ENCODE data around the gene AFAP1. TPM values are rescaled to one million over a fixed set of nuclear protein-coding genes. Genes with fewer than 3 reads are reported as not detected.

Gene AFAP1
- total RNA-seq, 1 experiment from 2014 or later = 23.6 TPM

GRCh38 chr4:7812231-7812857 is 127.3 kb downstream of the AFAP1 start:
- peak overlapping the region; percentile 60 for H3K27ac Mint-ChIP-seq
- ChIA-PET POLR2A (no interaction called here), CTCF (interaction anchor here (0.6 to 2.6 kb wide), 5 partner anchors 8 to 166 kb away, joined by 3 to 12 read pairs (median 5); no protein-coding TSS in a partner anchor)
- TF ChIP-seq IRF1 (CRISPR knock-in tag; IDR thresholded peaks at IDR 0.05) = no peak
- TF ChIP-seq ATF3 (CRISPR knock-in tag; conservative IDR thresholded peaks at IDR 0.05) = no peak
- TF ChIP-seq ZNF138 (CRISPR knock-in tag; conservative IDR thresholded peaks at IDR 0.05) = no peak
- TF ChIP-seq HMGA2 (CRISPR knock-in tag; IDR thresholded peaks at IDR 0.05) = no peak
- TF ChIP-seq GABPB1 (CRISPR knock-in tag; IDR thresholded peaks at IDR 0.05) = no peak
- TF ChIP-seq FOXJ3 (CRISPR knock-in tag; IDR thresholded peaks at IDR 0.05; ENCODE audit: borderline replicate concordance) = no peak
- no peaks in the 10 kb centered on the region for H3K9me3 Mint-ChIP-seq
- no peak for DNase-seq (ENCODE audit: low spot score)
- ATAC-seq = no peak
- no peak overlapping the region for H3K4me3 Mint-ChIP-seq
- H3K36me3 Mint-ChIP-seq = peaks cover 42% of the 10 kb centered on the region
- no peaks in the 10 kb centered on the region for H3K27me3 Mint-ChIP-seq (ENCODE audit: low read depth)
- peaks cover 20% of the 10 kb centered on the region for H3K4me1 Mint-ChIP-seq

GRCh38 chr4:7811536-7812191 is 128.0 kb downstream of the AFAP1 start:
- Mint-ChIP-seq H3K4me3 (no peak overlapping the region), H3K27me3 (ENCODE audit: low read depth) (no peaks in the 10 kb centered on the region), H3K9me3 (no peaks in the 10 kb centered on the region), H3K36me3 (peaks cover 37% of the 10 kb centered on the region), H3K4me1 (peaks cover 27% of the 10 kb centered on the region), H3K27ac (peak overlapping the region; percentile 60; the same call in 1 of the 2 replicates)
- CTCF ChIA-PET = interaction anchor here (0.6 to 2.6 kb wide), 4 partner anchors 8 to 167 kb away, joined by 3 to 12 read pairs (median 7); no protein-coding TSS in a partner anchor
- TF ChIP-seq FOXP4 (CRISPR knock-in tag; IDR thresholded peaks at IDR 0.05) = no peak
- no peak for DNase-seq (ENCODE audit: low spot score)
- ATAC-seq = no peak
- POLR2A ChIA-PET = no interaction called here

- Mint-ChIP-seq H3K4me3 (no peak overlapping the region), H3K4me1 (peaks cover 34% of the 10 kb centered on the region), H3K9me3 (no peaks in the 10 kb centered on the region), H3K27me3 (ENCODE audit: low read depth) (no peaks in the 10 kb centered on the region), H3K36me3 (peaks cover 36% of the 10 kb centered on the region), H3K27ac (peak overlapping the region; percentile 55; the same call in 1 of the 2 replicates)
- ChIA-PET POLR2A (no interaction called here), CTCF (interaction anchor here (1.4 to 2.6 kb wide), 2 partner anchors 9 to 49 kb away, joined by 4 to 12 read pairs; no protein-coding TSS in a partner anchor)
- DNase-seq (ENCODE audit: low spot score) = no peak
- ATAC-seq = no peak
- TF ChIP-seq USF2 (CRISPR knock-in tag; IDR thresholded peaks at IDR 0.05) = no peak
- TF ChIP-seq SOX15 (CRISPR knock-in tag; IDR thresholded peaks at IDR 0.05) = no peak
- TF ChIP-seq SMAD3 (CRISPR knock-in tag; IDR thresholded peaks at IDR 0.05; ENCODE audit: borderline replicate concordance) = no peak
- no peak for TF ChIP-seq MXD4 (CRISPR knock-in tag; IDR thresholded peaks at IDR 0.05; ENCODE audit: borderline replicate concordance)
- no peak for TF ChIP-seq E2F4 (CRISPR knock-in tag; IDR thresholded peaks at IDR 0.05; ENCODE audit: borderline replicate concordance, low read depth)
- TF ChIP-seq ATF3 (CRISPR knock-in tag; conservative IDR thresholded peaks at IDR 0.05) = no peak
- TF ChIP-seq NFE2L1 (CRISPR knock-in tag; IDR thresholded peaks at IDR 0.05) = no peak
- TF ChIP-seq ZNF671 (CRISPR knock-in tag; IDR thresholded peaks at IDR 0.05) = no peak
- TF ChIP-seq ZSCAN18 (CRISPR knock-in tag; IDR thresholded peaks at IDR 0.05) = no peak
- TF ChIP-seq TEAD1 (CRISPR knock-in tag; IDR thresholded peaks at IDR 0.05) = no peak
- TF ChIP-seq ZNF219 (CRISPR knock-in tag; IDR thresholded peaks at IDR 0.05; ENCODE audit: borderline replicate concordance) = no peak
- TF ChIP-seq ATF1 (CRISPR knock-in tag; IDR thresholded peaks at IDR 0.05) = no peak
- no peak for TF ChIP-seq TEAD4 (CRISPR knock-in tag; IDR thresholded peaks at IDR 0.05)
- TF ChIP-seq ZBTB43 (CRISPR knock-in tag; IDR thresholded peaks at IDR 0.05) = no peak
Measured at GRCh38 chr4:7810783-7811535, 128.7 kb downstream of the AFAP1 start.
